Endothelial cell (in vitro differentiated cells): ENCODE results near the gene PCDHB1. TPM values are rescaled to one million over a fixed set of nuclear protein-coding genes. Genes with fewer than 3 reads are reported as not detected.
"Not testable (repeated sequence)": the region's sequence is repeated elsewhere in the genome, so short reads cannot be mapped to it uniquely, and the experiment has no call there.

Experiments used
- DNase-seq: peaks from one replicate; pipeline ENCODE4 v3.0.0; 2021; ENCODE audit warnings: low spot score
- H3K27ac Mint-ChIP-seq: one replicate; pipeline ENCODE4 v1.8.0; 2021; ENCODE audit warnings: mixed read lengths, inconsistent platforms; ENCODE audit not compliant: unreplicated experiment
- H3K27me3 Mint-ChIP-seq: one replicate; pipeline ENCODE4 v1.8.0; 2021; ENCODE audit warnings: mild to moderate bottlenecking, moderate library complexity, mixed read lengths, inconsistent platforms; ENCODE audit not compliant: unreplicated experiment
- H3K36me3 Mint-ChIP-seq: one replicate; pipeline ENCODE4 v1.8.0; 2021; ENCODE audit warnings: mild to moderate bottlenecking, low read depth, mixed read lengths, inconsistent platforms; ENCODE audit not compliant: unreplicated experiment
- H3K4me1 Mint-ChIP-seq: one replicate; pipeline ENCODE4 v1.8.0; 2021; ENCODE audit warnings: mild to moderate bottlenecking, mixed read lengths, inconsistent platforms; ENCODE audit not compliant: unreplicated experiment
- H3K4me3 Mint-ChIP-seq: one replicate; pipeline ENCODE4 v1.8.0; 2021; ENCODE audit warnings: mild to moderate bottlenecking, mixed read lengths, inconsistent platforms; ENCODE audit not compliant: unreplicated experiment
- H3K9me3 Mint-ChIP-seq: one replicate; pipeline ENCODE4 v1.8.0; 2021; ENCODE audit warnings: mixed read lengths, inconsistent platforms; ENCODE audit not compliant: unreplicated experiment
- total RNA-seq: library from RNA; stranded (reverse); fragmentation: NEBNext Ultra II Directional; extraction: Animal tissue kit (Norgen Biotek cat#: 25700); gene quantifications from one replicate; pipeline ENCODE4 v1.2.1, GENCODE V29; 2021; ENCODE audit not compliant: unreplicated experiment
- TF ChIP-seq, protein P1 (sequence below): fragments of 200-600 bp; sonication (generic); IDR thresholded peaks from one replicate; pipeline ENCODE4 v1.5.0; 2021; ENCODE audit warnings: antibody characterized with exemption; ENCODE audit not compliant: unreplicated experiment

Gene PCDHB1
- total RNA-seq, 1 donor from 2014 or later, result not detected

DNA sequence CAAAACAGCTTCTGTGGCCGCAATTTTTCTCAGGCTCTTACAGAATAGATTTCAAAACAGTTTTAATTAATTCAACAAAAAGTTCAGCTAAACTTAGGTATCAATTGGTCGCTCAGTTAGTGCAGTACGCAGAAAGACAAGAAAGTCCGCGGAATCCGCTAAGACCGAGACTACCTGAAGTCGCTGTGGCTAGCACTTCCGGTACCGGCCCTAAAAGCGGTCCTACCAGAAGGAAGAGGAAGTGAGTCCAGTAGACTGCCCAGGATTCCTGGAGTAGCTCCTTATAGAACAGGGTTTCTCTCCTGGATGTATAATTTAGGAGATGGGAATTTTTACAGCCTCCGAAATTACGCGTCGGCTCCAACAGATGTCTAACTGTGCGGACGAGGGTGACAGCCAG is 26.7 kb downstream of the PCDHB1 start:
- no peak for DNase-seq
- Mint-ChIP-seq H3K36me3 (no peaks in the 10 kb centered on the region), H3K4me1 (no peaks in the 10 kb centered on the region), H3K27me3 (no peaks in the 10 kb centered on the region), H3K4me3 (no peak overlapping the region), H3K9me3 (no peaks in the 10 kb centered on the region), H3K27ac (no peak overlapping the region)
- TF ChIP-seq, protein P1, sequence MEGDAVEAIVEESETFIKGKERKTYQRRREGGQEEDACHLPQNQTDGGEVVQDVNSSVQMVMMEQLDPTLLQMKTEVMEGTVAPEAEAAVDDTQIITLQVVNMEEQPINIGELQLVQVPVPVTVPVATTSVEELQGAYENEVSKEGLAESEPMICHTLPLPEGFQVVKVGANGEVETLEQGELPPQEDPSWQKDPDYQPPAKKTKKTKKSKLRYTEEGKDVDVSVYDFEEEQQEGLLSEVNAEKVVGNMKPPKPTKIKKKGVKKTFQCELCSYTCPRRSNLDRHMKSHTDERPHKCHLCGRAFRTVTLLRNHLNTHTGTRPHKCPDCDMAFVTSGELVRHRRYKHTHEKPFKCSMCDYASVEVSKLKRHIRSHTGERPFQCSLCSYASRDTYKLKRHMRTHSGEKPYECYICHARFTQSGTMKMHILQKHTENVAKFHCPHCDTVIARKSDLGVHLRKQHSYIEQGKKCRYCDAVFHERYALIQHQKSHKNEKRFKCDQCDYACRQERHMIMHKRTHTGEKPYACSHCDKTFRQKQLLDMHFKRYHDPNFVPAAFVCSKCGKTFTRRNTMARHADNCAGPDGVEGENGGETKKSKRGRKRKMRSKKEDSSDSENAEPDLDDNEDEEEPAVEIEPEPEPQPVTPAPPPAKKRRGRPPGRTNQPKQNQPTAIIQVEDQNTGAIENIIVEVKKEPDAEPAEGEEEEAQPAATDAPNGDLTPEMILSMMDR, result no peak

DNA sequence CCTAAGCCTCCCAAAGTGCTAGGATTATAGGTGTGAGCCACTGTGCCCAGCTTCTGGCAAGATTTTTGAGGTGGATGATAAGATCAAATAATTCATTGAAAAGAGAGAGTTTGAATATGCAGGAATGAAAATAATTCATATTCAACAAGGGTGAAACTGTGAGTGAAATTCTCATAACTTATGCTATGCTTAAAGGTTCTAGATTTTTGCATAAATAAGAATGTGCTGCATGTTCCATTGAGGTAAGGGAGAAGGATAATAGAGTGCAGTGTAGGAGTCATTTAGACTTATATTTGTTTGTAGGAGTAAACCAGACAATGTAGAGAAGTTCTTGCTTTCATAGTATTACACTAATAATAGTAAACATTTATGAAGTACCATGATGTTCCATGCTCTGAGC is 31.1 kb downstream of the PCDHB1 start:
- H3K4me3 Mint-ChIP-seq, result no peak overlapping the region
- no peaks in the 10 kb centered on the region for H3K36me3 Mint-ChIP-seq
- peaks cover 4% of the 10 kb centered on the region for H3K27me3 Mint-ChIP-seq
- TF ChIP-seq, protein P1, result no peak
- no peak overlapping the region for H3K27ac Mint-ChIP-seq
- no peaks in the 10 kb centered on the region for H3K9me3 Mint-ChIP-seq
- DNase-seq, result no peak
- H3K4me1 Mint-ChIP-seq, result peaks cover 9% of the 10 kb centered on the region

DNA sequence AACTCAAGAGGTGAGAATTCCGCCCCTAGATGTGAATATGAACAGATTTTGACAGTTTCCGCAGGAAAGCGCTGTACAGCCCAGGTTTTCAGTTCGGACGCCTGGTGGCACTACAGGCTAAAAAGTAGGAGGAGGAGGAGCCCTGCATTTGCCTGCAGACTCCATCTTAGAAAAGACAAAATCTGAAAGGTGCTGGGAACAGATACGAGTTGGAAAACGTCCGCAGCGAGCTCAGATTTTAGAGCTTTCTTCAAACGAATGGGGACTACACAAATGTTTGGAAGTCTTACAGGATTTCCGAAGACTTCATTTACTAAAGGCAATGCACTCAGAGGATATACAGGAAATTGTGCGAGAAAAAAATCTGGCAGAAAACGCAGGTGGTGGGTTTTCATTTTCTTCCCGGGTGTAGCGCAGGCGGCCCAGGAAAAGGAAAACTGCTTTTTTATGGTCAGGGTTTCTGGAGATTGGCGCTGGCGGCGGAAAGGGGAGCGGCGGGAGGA is 33.4 kb downstream of the PCDHB1 start:
- H3K27ac Mint-ChIP-seq, result peak overlapping the region; percentile 97
- DNase-seq, result peak; percentile 66
- peaks cover 4% of the 10 kb centered on the region for H3K27me3 Mint-ChIP-seq
- H3K4me1 Mint-ChIP-seq, result peaks cover 9% of the 10 kb centered on the region
- H3K36me3 Mint-ChIP-seq, result no peaks in the 10 kb centered on the region
- H3K4me3 Mint-ChIP-seq, result peak overlapping the region; percentile 95
- TF ChIP-seq, protein P1, result no peak
- H3K9me3 Mint-ChIP-seq, result no peaks in the 10 kb centered on the region

DNA sequence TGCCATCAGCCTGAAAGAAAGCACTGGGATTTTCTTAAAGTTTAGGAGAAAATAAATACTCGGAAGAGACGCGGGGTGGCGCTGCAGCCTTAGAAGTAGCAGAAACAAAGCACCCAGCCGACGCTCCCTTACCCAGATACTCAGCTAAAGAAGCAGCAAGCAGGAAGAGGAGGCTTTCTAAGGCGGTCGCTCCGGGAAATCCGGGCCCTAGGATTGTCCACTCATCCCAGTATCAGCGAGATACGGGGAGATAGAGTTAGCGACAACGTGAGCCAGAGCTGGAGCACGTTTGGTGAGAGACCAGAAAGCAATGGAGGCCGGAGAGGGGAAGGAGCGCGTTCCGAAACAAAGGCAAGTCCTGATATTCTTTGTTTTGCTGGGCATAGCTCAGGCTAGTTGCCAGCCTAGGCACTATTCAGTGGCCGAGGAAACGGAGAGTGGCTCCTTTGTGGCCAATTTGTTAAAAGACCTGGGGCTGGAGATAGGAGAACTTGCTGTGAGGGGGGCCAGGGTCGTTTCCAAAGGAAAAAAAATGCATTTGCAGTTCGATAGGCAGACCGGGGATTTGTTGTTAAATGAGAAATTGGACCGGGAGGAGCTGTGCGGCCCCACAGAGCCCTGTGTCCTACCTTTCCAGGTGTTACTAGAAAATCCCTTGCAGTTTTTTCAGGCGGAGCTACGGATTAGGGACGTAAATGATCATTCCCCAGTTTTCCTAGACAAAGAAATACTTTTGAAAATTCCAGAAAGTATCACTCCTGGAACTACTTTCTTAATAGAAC is 43.5 kb downstream of the PCDHB1 start, which contains the start of gene PCDHB2:
Gene PCDHB2 (plus strand): TSS at position 135 of the 782 bp plus-strand sequence. CDS start 176 bp downstream, at position 311.
- Mint-ChIP-seq H3K27me3 (peaks cover 12% of the 10 kb centered on the region), H3K4me3 (peak within 1 kb of the TSS; percentile 99), H3K9me3 (no peaks in the 10 kb centered on the region), H3K27ac (peak within 1 kb of the TSS; percentile 92), H3K36me3 (peaks cover 26% of the 10 kb centered on the region), H3K4me1 (peaks cover 13% of the 10 kb centered on the region)
- peak; percentile 82 for DNase-seq
- TF ChIP-seq, protein P1, result peak; percentile 90

DNA sequence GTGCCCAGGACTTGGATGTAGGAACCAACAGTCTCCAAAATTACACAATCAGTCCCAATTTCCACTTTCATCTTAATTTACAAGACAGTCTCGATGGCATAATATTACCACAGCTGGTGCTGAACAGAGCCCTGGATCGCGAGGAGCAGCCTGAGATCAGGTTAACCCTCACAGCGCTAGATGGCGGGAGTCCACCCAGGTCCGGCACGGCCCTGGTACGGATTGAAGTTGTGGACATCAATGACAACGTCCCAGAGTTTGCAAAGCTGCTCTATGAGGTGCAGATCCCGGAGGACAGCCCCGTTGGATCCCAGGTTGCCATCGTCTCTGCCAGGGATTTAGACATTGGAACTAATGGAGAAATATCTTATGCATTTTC is 44.1 kb downstream of the PCDHB1 start:
- H3K27me3 Mint-ChIP-seq, result peaks cover 12% of the 10 kb centered on the region
- peaks cover 31% of the 10 kb centered on the region for H3K36me3 Mint-ChIP-seq
- no peak for DNase-seq
- peaks cover 15% of the 10 kb centered on the region for H3K4me1 Mint-ChIP-seq
- peaks cover 2% of the 10 kb centered on the region for H3K9me3 Mint-ChIP-seq
- peak overlapping the region; percentile 92 for H3K27ac Mint-ChIP-seq
- peak overlapping the region; percentile 99 for H3K4me3 Mint-ChIP-seq
- TF ChIP-seq, protein P1, result no peak

DNA sequence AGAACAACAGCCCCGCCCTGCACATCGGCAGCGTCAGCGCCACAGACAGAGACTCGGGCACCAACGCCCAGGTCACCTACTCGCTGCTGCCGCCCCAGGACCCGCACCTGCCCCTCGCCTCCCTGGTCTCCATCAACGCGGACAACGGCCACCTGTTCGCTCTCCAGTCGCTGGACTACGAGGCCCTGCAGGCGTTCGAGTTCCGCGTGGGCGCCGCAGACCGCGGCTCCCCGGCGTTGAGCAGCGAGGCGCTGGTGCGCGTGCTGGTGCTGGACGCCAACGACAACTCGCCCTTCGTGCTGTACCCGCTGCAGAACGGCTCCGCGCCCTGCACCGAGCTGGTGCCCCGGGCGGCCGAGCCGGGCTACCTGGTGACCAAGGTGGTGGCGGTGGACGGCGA is 45.0 kb downstream of the PCDHB1 start:
- peaks cover 39% of the 10 kb centered on the region for H3K36me3 Mint-ChIP-seq
- peaks cover 16% of the 10 kb centered on the region for H3K4me1 Mint-ChIP-seq
- peak overlapping the region; percentile 99 for H3K4me3 Mint-ChIP-seq
- H3K27me3 Mint-ChIP-seq, result peaks cover 15% of the 10 kb centered on the region
- H3K9me3 Mint-ChIP-seq, DNase-seq, H3K27ac Mint-ChIP-seq: not testable (repeated sequence)

DNA sequence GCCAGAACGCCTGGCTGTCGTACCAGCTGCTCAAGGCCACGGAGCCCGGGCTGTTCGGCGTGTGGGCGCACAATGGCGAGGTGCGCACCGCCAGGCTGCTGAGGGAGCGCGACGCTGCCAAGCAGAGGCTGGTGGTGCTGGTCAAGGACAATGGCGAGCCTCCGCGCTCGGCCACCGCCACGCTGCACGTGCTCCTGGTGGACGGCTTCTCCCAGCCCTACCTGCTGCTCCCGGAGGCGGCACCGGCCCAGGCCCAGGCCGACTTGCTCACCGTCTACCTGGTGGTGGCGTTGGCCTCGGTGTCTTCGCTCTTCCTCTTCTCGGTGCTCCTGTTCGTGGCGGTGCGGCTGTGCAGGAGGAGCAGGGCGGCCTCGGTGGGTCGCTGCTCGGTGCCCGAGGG is 45.4 kb downstream of the PCDHB1 start:
- Mint-ChIP-seq H3K4me3 (peak overlapping the region; percentile 74), H3K27me3 (peaks cover 15% of the 10 kb centered on the region), H3K4me1 (peaks cover 16% of the 10 kb centered on the region), H3K36me3 (peaks cover 43% of the 10 kb centered on the region)
- H3K27ac Mint-ChIP-seq, H3K9me3 Mint-ChIP-seq, DNase-seq: not testable (repeated sequence)
